GM23248 (cell line): ENCODE data around the gene TOP1.

Experiments used
- EZH2 ChIP-seq: fragments of 200-600 bp; sonication (generic); IDR thresholded peaks from 2 replicates; pipeline ENCODE4 v1.6.1; 2018; ENCODE audit warnings: antibody characterized with exemption, mild to moderate bottlenecking; ENCODE audit not compliant: insufficient read depth, poor library complexity, severe bottlenecking
- EZH2phosphoT487 ChIP-seq: fragments of 200-600 bp; sonication (generic); IDR thresholded peaks from 2 replicates; pipeline ENCODE4 v1.6.1; 2018; ENCODE audit warnings: antibody characterized with exemption, moderate library complexity, mild to moderate bottlenecking, low read depth; ENCODE audit not compliant: insufficient read depth

DNA sequence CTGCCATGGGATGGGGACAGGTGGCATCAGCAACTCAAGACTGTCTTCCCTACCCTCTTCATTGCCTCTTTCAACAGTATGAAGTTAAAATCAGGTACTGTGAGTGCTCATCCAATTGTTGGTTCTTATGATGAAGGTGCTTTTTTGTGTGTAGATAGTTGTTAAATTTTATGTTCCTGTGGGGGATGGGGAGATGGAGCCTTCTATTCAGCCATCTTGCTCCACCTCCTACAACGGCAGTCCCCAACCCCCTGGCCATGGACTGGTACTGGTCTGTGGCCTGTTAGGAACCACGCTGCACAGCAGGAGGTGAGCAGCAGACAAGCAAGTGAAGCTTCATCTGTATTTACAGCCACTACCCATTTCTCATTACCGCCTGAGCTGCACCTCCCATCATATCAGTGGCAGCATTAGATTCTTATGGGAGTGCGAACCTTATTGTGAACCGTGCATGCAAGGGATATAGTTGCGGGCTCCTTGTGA is 47.8 kb upstream of the TOP1 start:
- TF ChIP-seq EZH2 (no peak), EZH2phosphoT487 (no peak)
